HCT116 (cell line): Measurements from ENCODE around the gene DIO2. TPM values are rescaled to one million over a fixed set of nuclear protein-coding genes. Genes with fewer than 3 reads are reported as not detected.

ENCODE experiments used
- ATAC-seq: fragments of 200-7000 bp; cut with Tn5 transposase; 2 replicates; pipeline ENCODE4 v1.9.1; 2020; ENCODE audit warnings: mild to moderate bottlenecking, moderate library complexity
- BruUV-seq: library from RNA; stranded (reverse); fragments of 400-500 nt; replicated peaks from 2 replicates; lab custom pipeline; 2021; lab: Mats Ljungman, UMichigan
- CTCF ChIA-PET: fragments of 300-600 bp; sonication (Branson Sonifier 250); formaldehyde crosslinking; loops from one replicate; lab custom pipeline; 2021; ENCODE audit warnings: antibody characterized with exemption; lab: Charles Lee
- POLR2A ChIA-PET: fragments of 300-600, 350-600 bp; sonication (Branson Sonifier 250); formaldehyde crosslinking; loops from one replicate; lab custom pipeline; 2021; ENCODE audit warnings: antibody characterized with exemption; lab: Charles Lee
- RAD21 ChIA-PET, 2 experiments: fragments of 300-600 bp; sonication (Branson Sonifier 250); formaldehyde crosslinking; loops; one replicate each; lab custom pipeline; 2023; ENCODE audit warnings: low total read pairs in 2 of 2; ENCODE audit not compliant: uncharacterized antibody in 2 of 2, unreplicated experiment in 2 of 2, low non-redundant PET in 1 of 2; lab: Charles Lee
- DNase-seq: peaks from one replicate; pipeline ENCODE4 v3.0.0-alpha.2; 2010; ENCODE audit warnings: low read depth, low spot score
- H2AFZ ChIP-seq: fragments of 200-600 bp; shearing (Covaris generic), sonication (generic); 2 replicates; pipeline ENCODE4 v1.6.1; 2017; ENCODE audit warnings: low read depth, mixed run types, mixed read lengths, antibody characterized with exemption, low read length; ENCODE audit not compliant: poor library complexity, severe bottlenecking
- H3K27ac ChIP-seq: 2 replicates; pipeline ENCODE4 v1.5.1; 2012; ENCODE audit warnings: low read depth, low read length
- H3K27me3 ChIP-seq: fragments of 200-600 bp; sonication (generic); 2 replicates; pipeline ENCODE4 v1.6.1; 2016; ENCODE audit warnings: mixed run types, low read length, mixed read lengths; ENCODE audit not compliant: insufficient read depth
- H3K36me3 ChIP-seq, 2 experiments: fragments of 200-500 bp in 1 of 2; fragments of 200-600 bp in 1 of 2; sonication (Bioruptor generic) in 1 of 2; sonication (generic) in 1 of 2; 2 replicates each; pipeline versions ENCODE4 v1.5.1 to v1.6.1; 2014 to 2016; ENCODE audit warnings: low read length in 2 of 2, inconsistent platforms in 1 of 2, mixed read lengths in 1 of 2, mixed run types in 1 of 2; ENCODE audit not compliant: insufficient read depth in 2 of 2, control insufficient read depth in 1 of 2
- H3K4me1 ChIP-seq, 2 experiments: fragments of 200-600 bp in 1 of 2; sonication (generic) in 1 of 2; 2 replicates each; pipeline versions ENCODE4 v1.5.1 to v1.6.1; 2012 to 2017; ENCODE audit warnings: low read length in 2 of 2, inconsistent platforms in 1 of 2, mild to moderate bottlenecking in 1 of 2, mixed read lengths in 1 of 2, mixed run types in 1 of 2, moderate library complexity in 1 of 2; ENCODE audit not compliant: insufficient read depth in 2 of 2, control insufficient read depth in 1 of 2
- H3K4me2 ChIP-seq: fragments of 200-600 bp; sonication (generic); 2 replicates; pipeline ENCODE4 v1.6.1; 2017; ENCODE audit warnings: mixed run types, low read length, mixed read lengths
- H3K4me3 ChIP-seq, 2 experiments: fragments of 200-600 bp in 1 of 2; sonication (generic) in 1 of 2; replicated peaks in 1 of 2; 2 replicates each; pipeline ENCODE4 v1.5.1; 2011 to 2016; ENCODE audit warnings: low read length in 2 of 2, control low read depth in 1 of 2, low read depth in 1 of 2, mild to moderate bottlenecking in 1 of 2, mixed read lengths in 1 of 2, mixed run types in 1 of 2
- H3K79me2 ChIP-seq: fragments of 200-600 bp; sonication (generic); 2 replicates; pipeline ENCODE4 v1.6.1; 2017; ENCODE audit warnings: mild to moderate bottlenecking, mixed run types, low read length, moderate library complexity, mixed read lengths; ENCODE audit not compliant: insufficient read depth
- H3K9ac ChIP-seq: fragments of 200-600 bp; sonication (generic); 2 replicates; pipeline ENCODE4 v1.6.1; 2016; ENCODE audit warnings: low read length, mixed read lengths
- H3K9me2 ChIP-seq: fragments of 200-600 bp; sonication (generic), shearing (Covaris generic); 2 replicates; pipeline ENCODE4 v1.6.1; 2017; ENCODE audit warnings: mixed run types, mild to moderate bottlenecking, moderate library complexity; ENCODE audit not compliant: insufficient read depth
- H3K9me3 ChIP-seq, 2 experiments: fragments of 200-500 bp in 1 of 2; fragments of 200-600 bp in 1 of 2; sonication (Bioruptor generic) in 1 of 2; sonication (generic) in 1 of 2; 2 replicates each; pipeline ENCODE4 v1.6.1; 2014 to 2017; ENCODE audit warnings: low read length in 2 of 2, mixed read lengths in 2 of 2, inconsistent platforms in 1 of 2, low read depth in 1 of 2, mild to moderate bottlenecking in 1 of 2, mixed run types in 1 of 2, moderate library complexity in 1 of 2; ENCODE audit not compliant: control insufficient read depth in 1 of 2, insufficient read depth in 1 of 2
- H4K20me1 ChIP-seq: fragments of 200-600 bp; sonication (generic), shearing (Covaris generic); 2 replicates; pipeline ENCODE4 v1.6.1; 2017; ENCODE audit warnings: mixed run types, mild to moderate bottlenecking, moderate library complexity; ENCODE audit not compliant: insufficient read depth
- ATF3 ChIP-seq: IDR thresholded peaks from 2 replicates; pipeline ENCODE4 v1.6.1; 2012
- CBX3 ChIP-seq: IDR thresholded peaks from 2 replicates; pipeline ENCODE4 v1.6.1; 2012; ENCODE audit warnings: low read depth
- CEBPB ChIP-seq: IDR thresholded peaks from 2 replicates; pipeline ENCODE4 v1.6.1; 2012; ENCODE audit warnings: low read depth
- CTCF ChIP-seq, 3 experiments: fragments of 200-600 bp in 1 of 3; sonication (generic) in 1 of 3; IDR thresholded peaks in 2 of 3; conservative IDR thresholded peaks in 1 of 3; 2 replicates each; pipeline ENCODE4 v1.5.1; 2012 to 2017; ENCODE audit warnings: low read depth in 2 of 3, low read length in 2 of 3, antibody characterized with exemption in 1 of 3, borderline replicate concordance in 1 of 3, control low read depth in 1 of 3, mild to moderate bottlenecking in 1 of 3, mixed read lengths in 1 of 3, mixed run types in 1 of 3, moderate library complexity in 1 of 3; ENCODE audit not compliant: insufficient read depth in 1 of 3
- EGR1 ChIP-seq: IDR thresholded peaks from 2 replicates; pipeline ENCODE4 v1.6.1; 2012; ENCODE audit warnings: low read depth
- EZH2 ChIP-seq: fragments of 200-600 bp; sonication (generic); IDR thresholded peaks from 2 replicates; pipeline ENCODE4 v1.6.1; 2017; ENCODE audit warnings: antibody characterized with exemption, mixed run types
- FOSL1 ChIP-seq: IDR thresholded peaks from 2 replicates; pipeline ENCODE4 v1.6.1; 2012; ENCODE audit warnings: low read depth
- JUND ChIP-seq: IDR thresholded peaks from 2 replicates; pipeline ENCODE4 v1.6.1; 2012
- MAX ChIP-seq: IDR thresholded peaks from 2 replicates; pipeline ENCODE4 v1.6.1; 2012
- POLR2AphosphoS5 ChIP-seq: IDR thresholded peaks from 2 replicates; pipeline ENCODE4 v1.6.1; 2011; ENCODE audit warnings: mild to moderate bottlenecking, low read depth, low read length, moderate library complexity
- RAD21 ChIP-seq: IDR thresholded peaks from 2 replicates; pipeline ENCODE4 v1.6.1; 2012; ENCODE audit warnings: low read depth, mild to moderate bottlenecking
- REST ChIP-seq: IDR thresholded peaks from 2 replicates; pipeline ENCODE4 v1.6.1; 2012; ENCODE audit warnings: low read depth
- SIN3A ChIP-seq: IDR thresholded peaks from 2 replicates; pipeline ENCODE4 v1.6.1; 2012; ENCODE audit warnings: low read depth
- SP1 ChIP-seq: IDR thresholded peaks from 2 replicates; pipeline ENCODE4 v1.6.1; 2012; ENCODE audit warnings: low read depth
- TCF7L2 ChIP-seq: IDR thresholded peaks from 2 replicates; pipeline ENCODE4 v1.7.0; 2011; ENCODE audit warnings: borderline replicate concordance, inconsistent platforms; ENCODE audit not compliant: insufficient read depth, insufficient read length; ENCODE audit errors: extremely low read depth
- YY1 ChIP-seq: IDR thresholded peaks from 2 replicates; pipeline ENCODE4 v1.6.1; 2011; ENCODE audit warnings: low read length, low read depth, moderate library complexity, mild to moderate bottlenecking; ENCODE audit not compliant: insufficient replicate concordance; ENCODE audit errors: extremely low read depth
- ZFX ChIP-seq: fragments of 450-650 bp; IDR thresholded peaks from 2 replicates; pipeline ENCODE4 v1.6.1; 2017
- ZNF274 ChIP-seq: fragments of 200-500 bp; sonication (Bioruptor generic); IDR thresholded peaks from 2 replicates; pipeline ENCODE4 v1.6.1; 2014; ENCODE audit warnings: mild to moderate bottlenecking, low read depth, low read length, inconsistent platforms
- intact Hi-C: fragments of 100-400 bp; cut with micrococcal nuclease; formaldehyde crosslinking; loops from 2 replicates; pipeline ENCODE4 v1.10.0; 2022
- total RNA-seq: library from RNA; stranded (reverse); gene quantifications from one replicate; pipeline ENCODE4 v1.2.1, GENCODE V29; 2021; ENCODE audit not compliant: unreplicated experiment

Gene DIO2
- total RNA-seq, 1 experiment from 2014 or later, result 0.10 TPM

- H3K4me1 ChIP-seq, result no peaks in the 10 kb centered on the region
- H3K9me3 ChIP-seq, result no peaks in the 10 kb centered on the region
- no peaks in the 10 kb centered on the region; the same call in 1 of the 2 replicates for H3K27me3 ChIP-seq
- POLR2A ChIA-PET, result no interaction called here
- no peak for ATAC-seq
- no peaks in the 10 kb centered on the region for H4K20me1 ChIP-seq
- H3K4me3 ChIP-seq, result no peak overlapping the region
- no peak overlapping the region for H2AFZ ChIP-seq
- no peak overlapping the region for H3K4me2 ChIP-seq
- H3K9me2 ChIP-seq, result no peaks in the 10 kb centered on the region
- BruUV-seq, result no TSS peak
- H3K9ac ChIP-seq, result no peak overlapping the region
- TF ChIP-seq POLR2AphosphoS5, result no peak
- no peak for TF ChIP-seq EGR1
- no peak for TF ChIP-seq EZH2
- TF ChIP-seq TCF7L2, result no peak
- no peak for TF ChIP-seq MAX
- TF ChIP-seq JUND, result no peak
- TF ChIP-seq CEBPB, result no peak
- TF ChIP-seq ATF3, result no peak
- TF ChIP-seq FOSL1, result no peak
- no peak for TF ChIP-seq RAD21
- TF ChIP-seq CTCF (IDR thresholded peaks at IDR 0.05 in 2 of 3, conservative IDR thresholded peaks at IDR 0.05 in 1 of 3; ENCODE audit: borderline replicate concordance in 1 of 3, insufficient read depth in 1 of 3, low read depth in 2 of 3, low read length in 2 of 3), result no peak
- TF ChIP-seq REST, result no peak
- no peak for TF ChIP-seq ZFX
- TF ChIP-seq SIN3A, result no peak
- no peak for TF ChIP-seq YY1
- TF ChIP-seq CBX3, result no peak
- no peak for TF ChIP-seq SP1
- no peak for TF ChIP-seq ZNF274
- H3K36me3 ChIP-seq, result no peaks in the 10 kb centered on the region
- H3K79me2 ChIP-seq, result no peaks in the 10 kb centered on the region
- DNase-seq, result no peak
- RAD21 ChIA-PET, result no interaction called here
- no peak overlapping the region for H3K27ac ChIP-seq
- intact Hi-C loops, result no loop called here
- CTCF ChIA-PET, result no interaction called here
Observed at GRCh38 chr14:80200093-80200492, 11.2 kb downstream of the DIO2 start.
